ENCODE data around the gene PRODH2. TPM values are rescaled to one million over a fixed set of nuclear protein-coding genes. Genes with fewer than 3 reads are reported as not detected.

Gene PRODH2
- total and polyA plus RNA-seq, 2 donors (not counting 3 experiments of a cell fraction or from before 2014, with no cell fraction given) = not detected

GRCh38 chr19:35787227-35787799 lies 25.3 kb downstream of the PRODH2 start:
- dilution Hi-C loops (cut with MboI; ENCODE audit: extremely low pct_ligation_motif_present, low sequenced_read_pairs) (no loop called here), intact Hi-C loops (cut with micrococcal nuclease) (no loop called here)
- no TSS peak for BruUV-seq (replicated peaks)

GRCh38 chr19:35786299-35787160 lies 26.1 kb downstream of the PRODH2 start:
- no peaks in the 10 kb centered on the region for H3K4me1 ChIP-seq (ENCODE audit: control insufficient read depth, extremely low read depth, insufficient read depth, low read length)
- TF ChIP-seq POLR2AphosphoS5 (IDR thresholded peaks at IDR 0.05; ENCODE audit: insufficient read depth, low read depth, low read length) (no peak), MYC (IDR thresholded peaks at IDR 0.05; ENCODE audit: low read depth, low read length) (no peak), FOS (IDR thresholded peaks at IDR 0.05; ENCODE audit: borderline replicate concordance, insufficient read depth, low read length) (no peak), CTCF (IDR thresholded peaks at IDR 0.05; ENCODE audit: extremely low read depth in 1 of 2, insufficient read depth in 1 of 2, low read depth in 1 of 2, low read length in 2 of 2) (no peak), GATA2 (IDR thresholded peaks at IDR 0.05; ENCODE audit: insufficient read depth, insufficient read length, low read depth, low read length) (no peak), JUN (IDR thresholded peaks at IDR 0.05; ENCODE audit: borderline replicate concordance, insufficient read depth, insufficient read length, low read depth) (no peak), POLR2A (IDR thresholded peaks at IDR 0.05; ENCODE audit: low read depth, low read length) (no peak), EZH2 (IDR thresholded peaks at IDR 0.05; ENCODE audit: borderline replicate concordance, low read depth, low read length, severe bottlenecking) (no peak)
- TF ChIP-seq, protein P1, sequence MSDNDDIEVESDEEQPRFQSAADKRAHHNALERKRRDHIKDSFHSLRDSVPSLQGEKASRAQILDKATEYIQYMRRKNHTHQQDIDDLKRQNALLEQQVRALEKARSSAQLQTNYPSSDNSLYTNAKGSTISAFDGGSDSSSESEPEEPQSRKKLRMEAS (IDR thresholded peaks at IDR 0.05; ENCODE audit: insufficient read depth, insufficient read length) = no peak
- DNase-seq (ENCODE audit: low read depth, low spot score) = no peak
- H3K9me3 ChIP-seq (replicated peaks; ENCODE audit: control insufficient read depth, insufficient read depth, low read length) = no peaks in the 10 kb centered on the region
- no peak for FAIRE-seq
- no peak overlapping the region for H3K27ac ChIP-seq (ENCODE audit: insufficient read depth, low read depth, low read length)
- no peaks in the 10 kb centered on the region for H4K20me1 ChIP-seq (replicated peaks; ENCODE audit: control insufficient read depth, extremely low read depth, insufficient read depth, low read length)
- H3K4me2 ChIP-seq (ENCODE audit: insufficient read depth, low read length) = no peak overlapping the region
- BruUV-seq (replicated peaks) = no TSS peak
- no peak overlapping the region for H3K9ac ChIP-seq (replicated peaks; ENCODE audit: extremely low read depth, insufficient read depth, low read length)
- intact Hi-C loops (cut with micrococcal nuclease) = no loop called here
- no peaks in the 10 kb centered on the region for H3K79me2 ChIP-seq (ENCODE audit: control insufficient read depth, insufficient read depth, low read length)
- POLR2A ChIA-PET = interaction anchor here (0.9 kb wide), 1 partner anchor 38 kb away, joined by 3 read pairs; the partner anchor contains the start of gene LIN37
- H3K36me3 ChIP-seq (ENCODE audit: control insufficient read depth in 2 of 2, extremely low read depth in 1 of 2, insufficient read depth in 2 of 2, low read length in 2 of 2) = peaks cover 0 to 2% of the 10 kb centered on the region in 2 experiments
- dilution Hi-C loops (cut with MboI; ENCODE audit: extremely low pct_ligation_motif_present, low sequenced_read_pairs) = no loop called here
- H3K27me3 ChIP-seq (ENCODE audit: control insufficient read depth in 2 of 2, insufficient read depth in 2 of 2, low read length in 2 of 2) = no peaks in the 10 kb centered on the region
- no peak overlapping the region for H2AFZ ChIP-seq (ENCODE audit: low read depth, low read length)
- H3K4me3 ChIP-seq (replicated peaks in 1 of 3; ENCODE audit: insufficient read depth in 1 of 3, low read depth in 1 of 3, low read length in 3 of 3) = no peak overlapping the region
- CTCF ChIA-PET = no interaction called here
- no peaks in the 10 kb centered on the region for H3K9me1 ChIP-seq (replicated peaks; ENCODE audit: control insufficient read depth, extremely low read depth, insufficient read depth, low read length)

More at GRCh38 chr19:35787227-35787799, 25.3 kb downstream of the PRODH2 start:
- no peak for TF ChIP-seq JUN (IDR thresholded peaks at IDR 0.05; ENCODE audit: borderline replicate concordance, insufficient read depth, insufficient read length, low read depth)
- TF ChIP-seq, protein P1 (IDR thresholded peaks at IDR 0.05; ENCODE audit: insufficient read depth, insufficient read length) = no peak
- Histone ChIP-seq H3K79me2 (ENCODE audit: control insufficient read depth, insufficient read depth, low read length) (no peaks in the 10 kb centered on the region), H2AFZ (ENCODE audit: low read depth, low read length) (no peak overlapping the region), H3K9ac (replicated peaks; ENCODE audit: extremely low read depth, insufficient read depth, low read length) (no peak overlapping the region), H3K36me3 (ENCODE audit: control insufficient read depth in 2 of 2, extremely low read depth in 1 of 2, insufficient read depth in 2 of 2, low read length in 2 of 2) (peaks cover 0 to 2% of the 10 kb centered on the region in 2 experiments), H3K4me3 (replicated peaks in 1 of 3; ENCODE audit: insufficient read depth in 1 of 3, low read depth in 1 of 3, low read length in 3 of 3) (no peak overlapping the region), H3K27ac (ENCODE audit: insufficient read depth, low read depth, low read length) (no peak overlapping the region), H3K9me3 (replicated peaks; ENCODE audit: control insufficient read depth, insufficient read depth, low read length) (no peaks in the 10 kb centered on the region), H3K9me1 (replicated peaks; ENCODE audit: control insufficient read depth, extremely low read depth, insufficient read depth, low read length) (no peaks in the 10 kb centered on the region), H3K27me3 (ENCODE audit: control insufficient read depth in 2 of 2, insufficient read depth in 2 of 2, low read length in 2 of 2) (no peaks in the 10 kb centered on the region), H4K20me1 (replicated peaks; ENCODE audit: control insufficient read depth, extremely low read depth, insufficient read depth, low read length) (no peaks in the 10 kb centered on the region), H3K4me2 (ENCODE audit: insufficient read depth, low read length) (no peak overlapping the region), H3K4me1 (ENCODE audit: control insufficient read depth, extremely low read depth, insufficient read depth, low read length) (no peaks in the 10 kb centered on the region)
- DNase-seq (ENCODE audit: low read depth, low spot score) (no peak), FAIRE-seq (no peak)
- POLR2A ChIA-PET = no interaction called here
- CTCF ChIA-PET = no interaction called here

Data from endothelial cell of umbilical vein (primary cell).